ENCODE measurements around the gene PRG3. TPM values are rescaled to one million over a fixed set of nuclear protein-coding genes. Genes with fewer than 3 reads are reported as not detected.

PRG3 gene
- total and polyA plus RNA-seq, 2 of the 13 experiments (the other 11 are each of a cell fraction or from before 2014, with no cell fraction given), result not detected

GRCh38 chr11:57399972-57400578 is 19.1 kb upstream of the PRG3 start (continued):
- 0 out of 2 replicates have a peak, but pooled peaks have one; percentile 24 for TF ChIP-seq ZNF281 (CRISPR knock-in tag; IDR thresholded peaks at IDR 0.05; ENCODE audit: borderline replicate concordance)
- TF ChIP-seq ASH2L (IDR thresholded peaks at IDR 0.05; ENCODE audit: insufficient read length, low read depth, low read length), result peak; percentile 62
- TF ChIP-seq AHDC1 (CRISPR knock-in tag; IDR thresholded peaks at IDR 0.05; ENCODE audit: borderline replicate concordance), result peak; percentile 84; the same call in 1 of the 2 replicates
- TF ChIP-seq JARID2 (CRISPR knock-in tag; IDR thresholded peaks at IDR 0.05; ENCODE audit: insufficient replicate concordance), result no peak
- TF ChIP-seq ZSCAN31 (CRISPR knock-in tag; IDR thresholded peaks at IDR 0.05; ENCODE audit: low read depth), result no peak
- TF ChIP-seq HDAC1 (CRISPR knock-in tag; IDR thresholded peaks at IDR 0.05), result peak; percentile 52; the same call in 1 of the 2 replicates
- no peak for TF ChIP-seq THYN1 (CRISPR knock-in tag; IDR thresholded peaks at IDR 0.05; ENCODE audit: borderline replicate concordance, low read depth)
- TF ChIP-seq MED1 (CRISPR knock-in tag; IDR thresholded peaks at IDR 0.05), result peak; percentile 69
- peak; percentile 63 for TF ChIP-seq LCORL (IDR thresholded peaks at IDR 0.05)
- TF ChIP-seq LCORL (CRISPR knock-in tag; IDR thresholded peaks at IDR 0.05), result peak; percentile 31; the same call in 1 of the 2 replicates
- TF ChIP-seq ARID3A (IDR thresholded peaks at IDR 0.05; ENCODE audit: low read depth, low read length), result peak; percentile 54; the same call in 1 of the 2 replicates
- no peak for TF ChIP-seq NCOA1 (CRISPR knock-in tag; IDR thresholded peaks at IDR 0.05)
- peak; percentile 89 for TF ChIP-seq NCOR1 (IDR thresholded peaks at IDR 0.05; ENCODE audit: borderline replicate concordance, low read length)
- TF ChIP-seq NR2F1 (CRISPR knock-in tag; IDR thresholded peaks at IDR 0.05), result no peak
- TF ChIP-seq E2F1 (CRISPR knock-in tag; IDR thresholded peaks at IDR 0.05), result no peak
- TF ChIP-seq ZNF7 (CRISPR knock-in tag; IDR thresholded peaks at IDR 0.05), result no peak

All from HepG2 (cell line).